Measurements from ENCODE around the gene GNG10. TPM values are rescaled to one million over a fixed set of nuclear protein-coding genes. Genes with fewer than 3 reads are reported as not detected.
A peak's percentile ranks its signal among the peaks of the same experiment; 100 is the strongest.
"Not testable (repeated sequence)": the region's sequence is repeated elsewhere in the genome, so short reads cannot be mapped to it uniquely, and the experiment has no call there.

The GNG10 gene
- total RNA-seq, 4 donors from 2014 or later, result 9.0 to 54.9 (median 37.8) TPM

DNA sequence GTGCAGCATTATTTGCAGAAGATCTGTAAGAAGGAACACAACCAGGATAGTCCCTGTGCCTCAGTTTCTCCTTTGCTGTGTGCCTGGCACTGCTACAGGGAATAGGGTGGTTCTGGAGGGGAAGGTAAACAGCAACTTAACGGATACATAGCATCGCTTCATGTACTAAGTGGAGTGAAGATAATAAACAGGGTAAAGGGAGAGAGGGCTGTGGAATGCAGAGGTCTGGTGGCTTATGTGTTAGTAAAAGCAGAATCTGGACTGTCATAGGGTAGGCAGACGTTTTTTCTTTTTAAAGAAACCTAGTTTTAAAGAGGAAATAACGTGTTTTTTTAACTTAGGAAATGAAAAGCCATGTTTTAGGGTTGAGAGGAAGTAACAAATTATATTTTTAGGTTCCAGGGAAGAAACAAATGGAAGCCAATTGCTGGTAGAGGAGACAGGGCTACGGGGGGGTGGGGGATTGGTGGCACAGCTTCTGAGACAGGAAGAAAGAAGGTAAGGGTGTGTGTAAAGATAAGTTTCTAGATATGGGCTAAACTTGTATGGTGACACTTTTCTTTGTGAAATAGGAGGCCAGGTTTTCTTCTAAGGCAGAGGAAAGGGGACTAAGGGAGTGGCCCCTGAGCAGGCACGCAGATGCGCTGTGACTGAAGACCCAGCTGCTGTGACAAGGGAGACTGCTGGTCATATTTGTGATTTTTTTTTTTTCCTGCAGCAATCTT, 1.3 kb downstream of the GNG10 start:
- Histone ChIP-seq H3K4me3 (peak overlapping the region; percentile 55 to 93 (median 72)), H3K27me3 (no peaks in the 10 kb centered on the region), H3K27ac (peak overlapping the region; percentile 53 to 89 (median 85)), H3K36me3 (peaks cover 0 to 20% (median 2%) of the 10 kb centered on the region in 3 donors), H3K9me3 (no peaks in the 10 kb centered on the region), H3K4me1 (peaks cover 4 to 25% (median 10%) of the 10 kb centered on the region in 3 donors)
- intact Hi-C loops (cut with DNase I), result no loop called here
- TF ChIP-seq POLR2A (IDR thresholded peaks at IDR 0.05), result no peak
- TF ChIP-seq, protein P1, sequence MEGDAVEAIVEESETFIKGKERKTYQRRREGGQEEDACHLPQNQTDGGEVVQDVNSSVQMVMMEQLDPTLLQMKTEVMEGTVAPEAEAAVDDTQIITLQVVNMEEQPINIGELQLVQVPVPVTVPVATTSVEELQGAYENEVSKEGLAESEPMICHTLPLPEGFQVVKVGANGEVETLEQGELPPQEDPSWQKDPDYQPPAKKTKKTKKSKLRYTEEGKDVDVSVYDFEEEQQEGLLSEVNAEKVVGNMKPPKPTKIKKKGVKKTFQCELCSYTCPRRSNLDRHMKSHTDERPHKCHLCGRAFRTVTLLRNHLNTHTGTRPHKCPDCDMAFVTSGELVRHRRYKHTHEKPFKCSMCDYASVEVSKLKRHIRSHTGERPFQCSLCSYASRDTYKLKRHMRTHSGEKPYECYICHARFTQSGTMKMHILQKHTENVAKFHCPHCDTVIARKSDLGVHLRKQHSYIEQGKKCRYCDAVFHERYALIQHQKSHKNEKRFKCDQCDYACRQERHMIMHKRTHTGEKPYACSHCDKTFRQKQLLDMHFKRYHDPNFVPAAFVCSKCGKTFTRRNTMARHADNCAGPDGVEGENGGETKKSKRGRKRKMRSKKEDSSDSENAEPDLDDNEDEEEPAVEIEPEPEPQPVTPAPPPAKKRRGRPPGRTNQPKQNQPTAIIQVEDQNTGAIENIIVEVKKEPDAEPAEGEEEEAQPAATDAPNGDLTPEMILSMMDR (IDR thresholded peaks at IDR 0.05), result no peak
- 23% methylated on average over 7 of the region's 7 CpGs for WGBS, 2 donors
- DNase-seq, result no peak

DNA sequence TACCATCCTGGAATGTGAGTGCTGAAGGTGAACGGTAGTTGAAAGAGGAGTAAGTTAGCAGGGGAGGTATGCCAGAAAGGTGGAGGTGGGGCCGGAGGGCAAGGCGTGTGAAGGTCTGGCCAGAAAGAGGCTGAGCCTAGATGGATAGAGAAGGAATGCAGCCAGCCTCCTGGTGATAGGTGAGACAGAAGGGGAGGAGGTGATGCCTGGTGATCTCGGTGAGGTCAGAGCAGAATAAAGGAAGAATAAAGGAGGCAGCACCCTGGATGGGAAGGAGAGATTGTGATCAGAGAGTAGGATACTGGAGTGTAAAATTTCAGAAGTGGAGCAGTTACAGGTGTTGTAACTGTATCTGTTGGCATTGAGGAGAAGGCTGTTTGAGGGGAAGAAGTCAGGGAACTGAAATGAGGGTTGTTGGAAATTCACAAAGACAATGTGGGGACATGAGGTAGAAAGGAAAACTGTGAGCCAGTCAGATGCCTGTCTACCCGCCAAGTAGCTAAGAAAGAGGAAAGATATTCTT, 2.0 kb downstream of the GNG10 start:
- no peak for DNase-seq

DNA sequence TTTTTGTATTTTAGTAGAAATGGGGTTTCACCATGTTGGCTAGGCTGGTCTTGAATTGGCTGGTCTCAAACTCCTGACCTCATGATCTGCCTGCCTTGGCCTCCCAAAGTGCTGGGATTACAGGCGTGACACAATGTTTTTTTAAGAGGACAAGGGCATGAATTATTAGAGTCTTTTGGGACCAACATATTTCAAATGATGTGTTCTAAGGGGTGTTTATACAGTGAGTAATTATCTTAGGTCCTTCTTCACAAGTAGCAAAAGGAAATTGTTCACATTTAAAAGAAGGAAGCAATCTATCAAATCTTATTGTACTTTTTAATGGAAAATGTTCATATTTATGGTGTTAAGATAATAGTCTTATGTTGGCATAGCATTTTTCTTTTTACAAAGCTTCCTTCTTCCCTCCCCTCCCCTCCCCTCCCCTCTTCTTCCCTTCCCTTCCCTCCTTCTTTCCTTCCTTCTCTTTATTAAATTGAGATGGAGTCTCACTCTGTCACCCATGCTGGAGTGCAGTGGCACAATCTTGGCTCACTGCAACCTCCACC, 6.7 kb downstream of the GNG10 start:
- Histone ChIP-seq H3K4me3 (no peak overlapping the region), H3K9me3 (no peaks in the 10 kb centered on the region), H3K36me3 (peaks cover 0 to 51% (median 12%) of the 10 kb centered on the region in 3 donors), H3K27ac (no peak overlapping the region), H3K4me1 (peaks cover 0 to 5% (median 2%) of the 10 kb centered on the region in 3 donors), H3K27me3 (no peaks in the 10 kb centered on the region)
- intact Hi-C loops (cut with DNase I), result no loop called here
- no peak for DNase-seq
- 79 to 80% methylated on average over 1 of the region's 1 CpG for WGBS, 2 donors
- no peak for TF ChIP-seq POLR2A (IDR thresholded peaks at IDR 0.05)
- TF ChIP-seq, protein P1 (IDR thresholded peaks at IDR 0.05), result no peak

More for the DNA sequence above, 2.0 kb downstream of the GNG10 start:
- no peaks in the 10 kb centered on the region for H3K9me3 ChIP-seq
- WGBS, 2 donors, result 48 to 60% methylated on average over 5 of the region's 5 CpGs
- H3K36me3 ChIP-seq, result peaks cover 0 to 26% (median 2%) of the 10 kb centered on the region in 3 donors
- no peak overlapping the region for H3K4me3 ChIP-seq
- peaks cover 4 to 25% (median 10%) of the 10 kb centered on the region in 3 donors for H3K4me1 ChIP-seq
- no peaks in the 10 kb centered on the region for H3K27me3 ChIP-seq
- H3K27ac ChIP-seq, result no peak overlapping the region
- intact Hi-C loops (cut with DNase I), result no loop called here
- TF ChIP-seq, protein P1 (IDR thresholded peaks at IDR 0.05), result no peak
- TF ChIP-seq POLR2A (IDR thresholded peaks at IDR 0.05), result no peak

DNA sequence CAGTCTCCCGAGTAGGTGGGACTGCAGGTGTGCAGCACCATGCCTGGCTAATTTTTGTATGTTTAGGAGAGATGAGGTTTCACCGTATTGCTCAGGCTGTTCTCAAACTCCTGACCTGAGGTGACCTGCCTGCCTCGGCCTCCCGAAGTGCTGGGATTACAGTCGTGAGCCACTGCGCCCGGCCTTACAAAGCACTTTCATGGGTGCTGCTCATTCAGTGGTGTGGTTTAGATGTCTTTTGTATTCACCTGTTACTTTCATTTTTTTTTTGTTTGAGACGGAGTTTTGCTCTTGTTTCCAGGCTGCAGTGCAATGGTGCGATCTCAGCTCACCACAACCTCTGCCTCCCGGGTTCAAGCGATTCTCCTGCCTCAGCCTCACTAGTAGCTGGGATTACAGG, 7.2 kb downstream of the GNG10 start:
- H3K27ac ChIP-seq; DNase-seq; intact Hi-C loops (cut with DNase I); H3K27me3 ChIP-seq; H3K9me3 ChIP-seq; H3K4me3 ChIP-seq; H3K4me1 ChIP-seq: not testable (repeated sequence)
- WGBS, 2 donors, result 88 to 91% methylated on average over 7 to 11 of the region's 11 CpGs
- H3K36me3 ChIP-seq, result peaks cover 0 to 51% (median 12%) of the 10 kb centered on the region in 3 donors

DNA sequence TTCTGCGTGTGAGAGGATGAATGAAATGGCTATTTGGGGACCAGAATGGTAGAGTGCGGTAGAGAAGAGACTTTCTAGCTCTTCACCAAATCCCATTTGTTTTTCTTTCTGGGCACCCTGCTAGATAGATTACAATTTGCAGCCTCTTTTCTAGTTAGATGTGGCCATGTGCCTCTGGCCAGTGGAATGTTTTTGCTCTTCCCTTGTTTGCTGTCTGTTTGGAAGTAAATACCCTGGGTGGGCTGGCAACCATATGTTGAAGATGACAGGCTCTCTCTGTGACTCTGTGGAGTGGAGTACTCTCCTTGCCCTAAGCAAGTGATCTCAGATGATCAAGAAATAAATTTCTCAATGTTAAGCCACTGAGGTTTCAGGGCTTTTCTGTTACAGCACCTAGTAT, 12.9 kb downstream of the GNG10 start:
- Histone ChIP-seq H3K27me3 (no peaks in the 10 kb centered on the region), H3K27ac (no peak overlapping the region), H3K36me3 (peaks cover 0 to 16% (median 4%) of the 10 kb centered on the region in 3 donors), H3K4me3 (no peak overlapping the region), H3K4me1 (no peaks in the 10 kb centered on the region), H3K9me3 (no peaks in the 10 kb centered on the region)
- TF ChIP-seq, protein P1 (IDR thresholded peaks at IDR 0.05), result no peak
- no peak for TF ChIP-seq POLR2A (IDR thresholded peaks at IDR 0.05)
- no peak for DNase-seq
- WGBS, 2 donors, result 90 to 97% methylated on average over 2 of the region's 2 CpGs
- intact Hi-C loops (cut with DNase I), result no loop called here
